T-helper 9 cell (primary cell): ENCODE data around the gene TEX264.
"Not testable (repeated sequence)": the region's sequence is repeated elsewhere in the genome, so short reads cannot be mapped to it uniquely, and the experiment has no call there.

Experiments used
- DNase-seq: peaks from one replicate; pipeline ENCODE4 v3.0.0-alpha.2; 2020
- total RNA-seq, 2 donors: gene quantifications; one replicate each; lab custom pipeline; 2026; lab: John Stamatoyannopoulos, UW

TEX264 gene, protein sequence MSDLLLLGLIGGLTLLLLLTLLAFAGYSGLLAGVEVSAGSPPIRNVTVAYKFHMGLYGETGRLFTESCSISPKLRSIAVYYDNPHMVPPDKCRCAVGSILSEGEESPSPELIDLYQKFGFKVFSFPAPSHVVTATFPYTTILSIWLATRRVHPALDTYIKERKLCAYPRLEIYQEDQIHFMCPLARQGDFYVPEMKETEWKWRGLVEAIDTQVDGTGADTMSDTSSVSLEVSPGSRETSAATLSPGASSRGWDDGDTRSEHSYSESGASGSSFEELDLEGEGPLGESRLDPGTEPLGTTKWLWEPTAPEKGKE
- total RNA-seq: 33.1 to 48.6 reads per million in 2 donors

DNA sequence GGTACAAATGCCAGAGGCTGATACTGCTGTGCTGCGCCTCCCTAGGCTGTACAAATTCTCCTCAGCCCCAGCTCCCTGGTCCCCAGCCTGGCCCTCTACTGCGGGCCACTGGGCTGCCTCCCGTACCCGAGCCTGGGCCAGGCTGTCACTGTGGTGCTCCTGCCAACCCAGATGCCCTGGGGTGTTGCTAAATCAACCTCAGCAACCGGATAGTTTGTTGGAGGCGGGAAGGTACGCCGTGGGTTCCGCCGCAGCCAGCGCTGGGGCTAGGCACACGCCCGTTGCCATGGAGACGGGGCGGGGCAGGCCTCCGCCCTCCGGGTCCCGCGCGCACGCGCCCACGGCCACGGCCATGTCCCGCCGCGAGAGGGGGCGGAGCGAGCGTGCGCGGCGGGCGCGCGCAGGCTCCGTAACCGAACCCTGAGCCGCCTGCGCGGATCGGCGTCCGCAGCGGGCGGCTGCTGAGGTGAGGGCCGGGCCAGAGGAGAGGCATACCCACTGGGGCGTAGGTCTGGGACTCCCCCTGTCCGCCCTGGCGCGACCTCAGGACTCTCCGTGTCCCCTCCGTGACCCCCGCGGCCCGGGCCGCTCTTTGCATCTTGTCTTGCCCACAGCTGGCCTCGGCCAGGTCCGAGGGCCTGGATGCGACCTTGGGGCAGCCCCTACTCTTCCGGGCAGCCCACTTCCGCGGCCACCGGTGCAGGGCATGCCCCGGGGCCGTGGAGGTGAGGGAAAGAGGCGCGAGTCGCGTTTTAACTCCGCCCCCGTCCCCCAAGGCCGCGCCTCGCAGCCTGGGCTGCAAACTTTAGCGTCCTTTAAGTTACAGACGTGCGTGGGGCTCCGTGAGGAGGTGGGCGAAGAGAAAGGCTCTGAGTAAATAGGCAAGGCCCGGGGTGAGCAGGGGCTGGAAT is at the start of gene TEX264:
TSS of gene TEX264 (plus strand) at position 430 of the 911 bp plus-strand sequence. CDS start 3,053 bp downstream, outside the sequence.
- peak; percentile 95 for DNase-seq

- no peak for DNase-seq
These were observed 48.6 kb upstream of the TEX264 start for GRCh38 chr3:51622413-51622812.

- DNase-seq: no peak
These were observed 48.2 kb upstream of the TEX264 start for GRCh38 chr3:51622868-51623267.

GRCh38 chr3:51630513-51630912 is 40.5 kb upstream of the TEX264 start:
- DNase-seq: no peak

DNA sequence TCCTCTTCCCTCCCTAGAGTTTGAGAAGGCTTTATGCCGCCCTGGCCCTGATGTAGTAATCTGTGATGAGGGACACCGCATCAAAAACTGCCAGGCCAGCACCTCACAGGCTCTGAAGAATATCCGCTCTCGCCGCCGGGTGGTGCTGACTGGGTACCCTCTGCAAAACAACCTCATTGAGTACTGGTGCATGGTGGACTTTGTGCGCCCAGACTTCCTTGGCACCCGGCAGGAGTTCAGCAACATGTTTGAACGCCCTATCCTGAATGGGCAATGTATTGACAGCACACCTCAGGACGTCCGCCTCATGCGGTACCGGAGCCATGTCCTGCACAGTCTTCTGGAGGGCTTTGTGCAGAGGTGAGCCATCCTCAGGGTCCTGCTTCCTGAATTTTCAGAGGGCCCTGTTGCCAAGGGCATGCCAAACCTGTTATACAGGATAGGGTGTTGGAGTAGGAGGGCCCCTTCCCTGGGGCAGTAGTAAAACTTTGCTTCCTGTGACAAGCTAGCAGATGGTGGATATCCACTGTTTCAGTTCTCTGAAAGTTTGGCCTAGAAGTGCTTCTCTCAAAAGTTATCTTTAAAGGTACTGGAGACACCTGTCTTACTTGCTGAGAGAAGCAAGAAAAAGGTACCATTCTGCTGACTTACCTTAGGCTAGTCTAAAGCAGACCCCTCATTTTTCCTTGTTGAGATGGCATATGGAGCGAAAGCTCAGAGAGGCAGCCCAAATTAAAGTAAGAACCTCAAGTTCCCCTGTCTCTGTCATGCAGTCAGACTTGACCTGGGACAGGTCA is 33.7 kb upstream of the TEX264 start:
- DNase-seq: no peak

DNA sequence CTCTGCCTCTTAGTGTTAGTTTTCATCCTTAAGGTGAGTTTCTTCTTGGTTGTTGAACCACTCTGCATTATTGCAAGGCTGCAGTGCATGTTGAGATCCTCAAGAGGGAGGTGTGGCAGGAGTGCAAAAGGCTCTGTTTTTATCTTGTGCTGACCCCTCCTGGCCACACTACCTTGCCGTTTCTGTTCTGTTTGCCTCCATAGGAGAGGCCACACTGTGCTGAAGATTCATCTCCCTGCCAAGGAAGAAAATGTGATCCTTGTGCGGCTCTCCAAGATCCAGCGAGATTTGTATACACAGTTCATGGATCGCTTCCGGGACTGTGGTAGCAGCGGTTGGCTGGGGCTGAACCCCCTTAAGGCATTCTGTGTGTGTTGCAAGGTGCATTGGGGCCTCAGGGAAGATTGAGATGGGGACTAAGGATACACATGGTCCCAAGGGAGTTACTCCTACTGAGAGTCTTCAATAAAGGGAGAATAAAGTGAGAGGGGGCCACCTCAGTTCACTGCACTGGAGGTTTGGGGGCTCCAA is 33.0 kb upstream of the TEX264 start:
- DNase-seq: no peak

GRCh38 chr3:51642462-51642861 is 28.6 kb upstream of the TEX264 start:
- DNase-seq: no peak

- no peak for DNase-seq
These were observed 25.0 kb upstream of the TEX264 start for GRCh38 chr3:51646091-51646490.

- DNase-seq: not testable (repeated sequence)
These were observed 18.9 kb upstream of the TEX264 start for GRCh38 chr3:51652103-51652502.

GRCh38 chr3:51653409-51653808 is 17.6 kb upstream of the TEX264 start:
- not testable (repeated sequence) for DNase-seq

- DNase-seq: no peak
These were observed 13.8 kb upstream of the TEX264 start for GRCh38 chr3:51657234-51657633.

GRCh38 chr3:51659942-51660341 is 11.1 kb upstream of the TEX264 start:
- DNase-seq: no peak

DNA sequence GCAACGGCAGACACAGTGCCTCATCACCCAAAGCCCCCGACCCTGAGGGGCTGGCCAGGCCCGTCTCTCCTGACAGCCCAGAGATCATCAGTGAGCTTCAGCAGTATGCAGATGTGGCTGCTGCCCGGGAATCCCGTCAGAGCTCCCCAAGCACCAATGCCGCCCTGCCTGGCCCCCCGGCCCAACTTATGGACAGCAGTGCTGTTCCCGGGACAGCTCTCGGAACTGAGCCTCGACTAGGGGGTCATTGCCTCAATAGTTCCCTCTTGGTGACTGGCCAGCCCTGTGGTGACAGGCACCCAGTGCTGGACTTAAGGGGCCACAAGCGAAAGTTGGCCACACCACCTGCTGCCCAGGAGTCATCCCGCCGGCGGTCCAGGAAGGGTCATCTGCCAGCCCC is 8.6 kb upstream of the TEX264 start:
- DNase-seq: no peak

DNA sequence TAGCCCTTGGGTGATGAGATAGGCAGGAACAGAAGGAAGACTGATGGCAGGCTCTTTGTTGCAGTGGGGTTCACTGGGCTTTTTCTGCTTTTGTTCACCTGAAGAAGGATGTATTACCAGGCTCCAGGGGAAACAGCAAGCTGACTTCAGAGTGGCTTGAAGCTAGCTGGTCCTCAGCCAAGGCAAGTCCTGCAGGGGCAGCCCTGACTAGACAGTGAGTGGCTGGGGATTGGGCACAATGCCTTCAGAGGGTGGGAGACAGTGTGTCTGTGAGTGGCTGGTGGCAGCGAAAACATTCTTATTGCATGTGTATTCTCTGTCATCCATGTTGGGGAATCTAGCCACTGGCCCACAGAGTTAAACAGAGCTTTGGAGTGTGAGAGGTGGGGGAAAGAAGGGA is 2.3 kb upstream of the TEX264 start:
- DNase-seq: no peak

- peak; percentile 76 for DNase-seq
These were observed 1.6 kb upstream of the TEX264 start for GRCh38 chr3:51669241-51670052.

GRCh38 chr3:51670053-51670822 is 814 bp upstream of the TEX264 start:
- DNase-seq: peak; percentile 33

GRCh38 chr3:51671734-51672475 is 853 bp downstream of the TEX264 start:
- peak; percentile 36 for DNase-seq

DNA sequence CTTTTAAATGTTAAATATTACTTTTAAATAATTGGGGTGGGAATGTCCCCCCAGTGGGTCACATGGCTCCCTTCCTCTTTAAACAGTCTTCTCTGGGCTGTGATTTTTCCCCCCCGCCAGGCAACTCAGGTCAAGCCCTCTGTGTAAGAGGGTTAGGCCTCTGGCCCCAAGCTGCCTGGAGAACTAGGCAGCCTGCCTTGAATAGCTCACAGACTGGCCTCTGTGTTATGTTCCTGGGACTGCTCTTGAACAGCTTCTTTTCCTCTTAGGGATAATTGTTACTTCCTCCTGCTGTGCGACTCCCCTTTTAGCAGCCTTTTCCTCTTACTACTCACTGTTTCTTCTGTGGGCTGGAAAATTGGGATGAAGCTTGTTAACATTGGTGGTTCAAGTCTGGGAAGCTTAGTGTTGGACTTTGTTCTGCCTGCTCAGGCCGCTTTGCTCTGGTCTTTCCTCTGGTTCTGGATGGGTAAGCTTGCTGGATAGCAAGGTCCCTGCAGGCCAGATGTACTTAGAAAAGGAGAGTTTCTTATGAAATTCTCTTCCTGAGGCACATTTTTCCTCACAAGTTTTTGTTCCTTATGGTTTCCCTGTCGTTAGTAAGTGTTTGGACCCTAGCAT is 2.2 kb downstream of the TEX264 start:
- DNase-seq: no peak

DNA sequence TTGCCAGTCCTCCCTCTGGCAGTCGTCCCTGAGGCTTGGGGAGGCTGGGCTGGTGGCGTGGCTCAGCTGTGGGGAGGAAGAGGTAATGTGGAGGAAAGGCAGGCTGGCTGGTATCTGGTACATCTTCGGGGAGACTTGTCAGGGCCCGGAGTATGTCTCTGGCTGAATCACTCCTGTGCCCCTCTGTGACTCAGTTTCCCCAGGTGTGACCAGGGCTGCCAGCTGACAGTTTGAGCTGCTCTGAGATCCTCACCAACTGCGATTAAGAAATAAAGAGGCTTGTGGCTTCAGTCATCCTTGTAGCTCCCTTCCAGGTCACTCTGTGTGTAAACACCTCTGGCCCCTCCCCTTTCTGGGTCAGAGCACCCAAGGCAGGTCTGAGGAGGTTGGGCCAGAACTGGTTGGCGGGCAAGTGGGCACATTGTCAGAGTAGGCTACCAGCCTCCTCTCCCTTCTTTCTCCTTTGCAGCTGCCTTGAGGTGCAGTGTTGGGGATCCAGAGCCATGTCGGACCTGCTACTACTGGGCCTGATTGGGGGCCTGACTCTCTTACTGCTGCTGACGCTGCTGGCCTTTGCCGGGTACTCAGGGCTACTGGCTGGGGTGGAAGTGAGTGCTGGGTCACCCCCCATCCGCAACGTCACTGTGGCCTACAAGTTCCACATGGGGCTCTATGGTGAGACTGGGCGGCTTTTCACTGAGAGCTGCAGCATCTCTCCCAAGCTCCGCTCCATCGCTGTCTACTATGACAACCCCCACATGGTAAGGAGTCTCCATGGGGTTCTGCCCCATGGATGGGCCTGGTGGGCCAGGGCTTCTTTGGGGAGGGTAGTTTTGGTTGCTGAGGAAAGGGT is 3.0 kb downstream of the TEX264 start:
- DNase-seq: no peak
